Fibroblast of lung (primary cell): ENCODE measurements around the gene TSPAN18. TPM values are rescaled to one million over a fixed set of nuclear protein-coding genes. Genes with fewer than 3 reads are reported as not detected.
A peak's percentile ranks its signal among the peaks of the same experiment; 100 is the strongest.

ENCODE experiments used
- DNase-seq, 2 donors: peaks; one replicate each; pipeline versions ENCODE4 v3.0.0 to v3.0.0-alpha.2; 2010; ENCODE audit warnings: low read depth in 2 of 2
- H2AFZ ChIP-seq: 2 replicates; pipeline ENCODE4 v1.5.1; 2012; ENCODE audit warnings: low read length, control low read depth, inconsistent platforms
- H3K27ac ChIP-seq: 2 replicates; pipeline ENCODE4 v1.5.1; 2011; ENCODE audit warnings: low read length, control low read depth; ENCODE audit not compliant: insufficient read depth
- H3K27me3 ChIP-seq: 2 replicates; pipeline ENCODE4 v1.5.1; 2011; ENCODE audit warnings: mild to moderate bottlenecking, low read length; ENCODE audit not compliant: control insufficient read depth, insufficient read depth
- H3K36me3 ChIP-seq: 2 replicates; pipeline ENCODE4 v1.5.1; 2011; ENCODE audit warnings: low read length; ENCODE audit not compliant: control insufficient read depth, insufficient read depth
- H3K4me1 ChIP-seq: 2 replicates; pipeline ENCODE4 v1.5.1; 2011; ENCODE audit warnings: low read length; ENCODE audit not compliant: control insufficient read depth, insufficient read depth; ENCODE audit errors: extremely low read depth
- H3K4me2 ChIP-seq: 2 replicates; pipeline ENCODE4 v1.5.1; 2011; ENCODE audit warnings: low read length, control low read depth; ENCODE audit not compliant: insufficient read depth; ENCODE audit errors: extremely low read depth
- H3K4me3 ChIP-seq, 4 experiments: fragments of 200-600 bp in 1 of 4; sonication (generic) in 1 of 4; replicated peaks in 1 of 4; 2 replicates each; pipeline ENCODE4 v1.5.1; 2011 to 2016; ENCODE audit warnings: low read length in 4 of 4, low read depth in 3 of 4, mild to moderate bottlenecking in 3 of 4, control low read depth in 2 of 4, inconsistent platforms in 1 of 4, mixed read lengths in 1 of 4; ENCODE audit not compliant: insufficient read depth in 1 of 4; ENCODE audit errors: control extremely low read depth in 1 of 4
- H3K79me2 ChIP-seq: 2 replicates; pipeline ENCODE4 v1.5.1; 2012; ENCODE audit warnings: mild to moderate bottlenecking, low read length, inconsistent platforms; ENCODE audit not compliant: control insufficient read depth, insufficient read depth
- H3K9ac ChIP-seq: 2 replicates; pipeline ENCODE4 v1.5.1; 2011; ENCODE audit warnings: mild to moderate bottlenecking, low read length, control low read depth; ENCODE audit not compliant: insufficient read depth
- H3K9me3 ChIP-seq: 2 replicates; pipeline ENCODE4 v1.5.1; 2012; ENCODE audit warnings: low read depth, low read length; ENCODE audit not compliant: control insufficient read depth, insufficient read depth
- H4K20me1 ChIP-seq: 2 replicates; pipeline ENCODE4 v1.5.1; 2011; ENCODE audit warnings: low read length; ENCODE audit not compliant: control insufficient read depth, insufficient read depth; ENCODE audit errors: extremely low read depth
- EZH2 ChIP-seq: IDR thresholded peaks from 2 replicates; pipeline ENCODE4 v1.5.1; 2012; ENCODE audit warnings: low read length, control low read depth, mild to moderate bottlenecking; ENCODE audit errors: missing control alignments
- polyA plus RNA-seq, 2 donors: library from polyadenylated mRNA; depleted of rRNA in 1 of 2; stranded (reverse) in 1 of 2; unstranded in 1 of 2; fragments of >200 nt; gene quantifications; 2 replicates each; pipeline ENCODE4 v1.2.1, GENCODE V29; 2011 to 2012; ENCODE audit warnings: missing spikeins in 1 of 2
- total RNA-seq: library from RNA; depleted of rRNA; stranded (reverse); fragments of >200 nt; gene quantifications from 2 replicates; pipeline ENCODE4 v1.2.1, GENCODE V29; 2014
- TF ChIP-seq, protein P1 (sequence below), 2 donors: IDR thresholded peaks in 1 of 2; conservative IDR thresholded peaks in 1 of 2; 1 replicate in 1 of 2; 2 replicates in 1 of 2; pipeline ENCODE4 v1.5.1; 2011 to 2012; ENCODE audit warnings: low read length in 2 of 2, control low read depth in 1 of 2, inconsistent platforms in 1 of 2, low read depth in 1 of 2, mild to moderate bottlenecking in 1 of 2

The TSPAN18 gene
- total and polyA plus RNA-seq, 2 donors (not counting 1 experiment from before 2014, with no cell fraction given), result 0.15 TPM; not detected in 1

DNA sequence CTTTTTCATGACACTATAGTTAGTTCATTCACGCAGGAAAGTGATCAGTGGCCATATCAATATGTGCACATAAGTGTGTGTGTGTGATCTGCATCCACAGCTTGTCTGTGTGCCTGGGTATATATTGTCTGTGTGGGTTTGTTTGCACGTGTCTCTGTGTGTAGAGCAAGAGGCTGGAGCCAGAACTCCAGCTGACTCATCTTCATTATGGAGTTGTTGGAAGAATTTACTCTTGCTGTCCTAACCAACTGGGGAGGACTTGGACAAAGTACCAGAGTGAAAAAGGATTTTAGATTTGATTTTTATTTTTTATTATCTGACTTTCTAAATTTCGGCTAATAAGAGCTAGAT, 160.0 kb downstream of the TSPAN18 start:
- Histone ChIP-seq H3K27ac (no peak overlapping the region), H3K79me2 (no peaks in the 10 kb centered on the region), H3K9ac (no peak overlapping the region), H4K20me1 (no peaks in the 10 kb centered on the region), H2AFZ (no peak overlapping the region), H3K4me1 (no peaks in the 10 kb centered on the region), H3K27me3 (peaks cover 3% of the 10 kb centered on the region), H3K9me3 (no peaks in the 10 kb centered on the region), H3K4me3 (no peak overlapping the region), H3K36me3 (no peaks in the 10 kb centered on the region), H3K4me2 (no peak overlapping the region)
- DNase-seq, result peak; percentile 51 to 84
- TF ChIP-seq, protein P1, sequence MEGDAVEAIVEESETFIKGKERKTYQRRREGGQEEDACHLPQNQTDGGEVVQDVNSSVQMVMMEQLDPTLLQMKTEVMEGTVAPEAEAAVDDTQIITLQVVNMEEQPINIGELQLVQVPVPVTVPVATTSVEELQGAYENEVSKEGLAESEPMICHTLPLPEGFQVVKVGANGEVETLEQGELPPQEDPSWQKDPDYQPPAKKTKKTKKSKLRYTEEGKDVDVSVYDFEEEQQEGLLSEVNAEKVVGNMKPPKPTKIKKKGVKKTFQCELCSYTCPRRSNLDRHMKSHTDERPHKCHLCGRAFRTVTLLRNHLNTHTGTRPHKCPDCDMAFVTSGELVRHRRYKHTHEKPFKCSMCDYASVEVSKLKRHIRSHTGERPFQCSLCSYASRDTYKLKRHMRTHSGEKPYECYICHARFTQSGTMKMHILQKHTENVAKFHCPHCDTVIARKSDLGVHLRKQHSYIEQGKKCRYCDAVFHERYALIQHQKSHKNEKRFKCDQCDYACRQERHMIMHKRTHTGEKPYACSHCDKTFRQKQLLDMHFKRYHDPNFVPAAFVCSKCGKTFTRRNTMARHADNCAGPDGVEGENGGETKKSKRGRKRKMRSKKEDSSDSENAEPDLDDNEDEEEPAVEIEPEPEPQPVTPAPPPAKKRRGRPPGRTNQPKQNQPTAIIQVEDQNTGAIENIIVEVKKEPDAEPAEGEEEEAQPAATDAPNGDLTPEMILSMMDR (conservative IDR thresholded peaks at IDR 0.05 in 1 of 2, IDR thresholded peaks at IDR 0.05 in 1 of 2; ENCODE audit: low read depth in 1 of 2, low read length in 2 of 2), result no peak
- no peak for TF ChIP-seq EZH2

DNA sequence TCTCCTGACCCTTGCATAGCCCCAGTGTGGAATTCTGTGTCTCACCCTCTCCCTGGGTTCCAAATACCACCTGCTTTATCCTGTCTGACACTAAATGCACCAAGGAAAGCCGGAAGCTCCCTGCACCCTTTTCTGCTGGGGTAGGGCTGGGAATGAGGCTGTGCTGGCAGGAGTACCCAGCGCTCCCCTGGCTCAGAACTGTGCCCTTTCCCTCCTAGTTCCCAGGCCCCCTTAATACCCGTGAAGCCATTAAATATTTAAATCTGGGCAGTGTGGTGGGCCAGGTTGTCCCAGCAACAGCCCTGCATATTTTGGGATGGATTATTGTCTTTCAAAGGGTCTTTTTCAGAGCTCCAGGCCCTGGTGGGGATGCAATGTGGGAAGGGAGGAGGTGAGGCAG, 160.9 kb downstream of the TSPAN18 start:
- Histone ChIP-seq H3K4me3 (no peak overlapping the region), H3K9me3 (no peaks in the 10 kb centered on the region), H2AFZ (no peak overlapping the region), H3K27ac (no peak overlapping the region), H3K9ac (no peak overlapping the region), H3K79me2 (no peaks in the 10 kb centered on the region), H4K20me1 (no peaks in the 10 kb centered on the region), H3K27me3 (peaks cover 6% of the 10 kb centered on the region), H3K4me1 (no peaks in the 10 kb centered on the region), H3K36me3 (no peaks in the 10 kb centered on the region), H3K4me2 (no peak overlapping the region)
- no peak for TF ChIP-seq EZH2
- TF ChIP-seq, protein P1 (conservative IDR thresholded peaks at IDR 0.05 in 1 of 2, IDR thresholded peaks at IDR 0.05 in 1 of 2; ENCODE audit: low read depth in 1 of 2, low read length in 2 of 2), result no peak
- DNase-seq, result no peak

DNA sequence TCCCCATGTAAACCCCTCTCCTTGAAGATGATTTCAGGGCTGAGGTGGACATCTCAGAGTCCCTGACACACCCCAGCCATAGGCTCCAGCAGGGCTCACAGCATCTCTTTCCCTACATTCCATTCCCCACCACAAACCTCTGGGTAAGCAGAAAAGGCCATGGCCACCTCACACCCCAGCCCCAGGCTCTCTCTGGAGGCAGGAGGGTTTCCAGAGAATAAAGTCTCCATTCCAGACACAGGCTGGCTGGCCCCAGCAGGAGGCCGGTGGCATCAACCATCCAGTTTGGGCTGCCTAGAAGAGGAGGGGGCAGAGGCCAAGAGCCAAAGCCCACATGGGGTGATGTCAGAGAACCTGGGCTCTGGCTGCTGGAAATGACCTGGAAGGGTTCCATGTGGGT, 162.5 kb downstream of the TSPAN18 start:
- no peak for TF ChIP-seq EZH2
- TF ChIP-seq, protein P1 (conservative IDR thresholded peaks at IDR 0.05 in 1 of 2, IDR thresholded peaks at IDR 0.05 in 1 of 2; ENCODE audit: low read depth in 1 of 2, low read length in 2 of 2), result no peak
- H3K4me3 ChIP-seq, result no peak overlapping the region
- no peak overlapping the region for H3K4me2 ChIP-seq
- no peaks in the 10 kb centered on the region for H3K9me3 ChIP-seq
- H3K79me2 ChIP-seq, result no peaks in the 10 kb centered on the region
- H3K4me1 ChIP-seq, result no peaks in the 10 kb centered on the region
- no peaks in the 10 kb centered on the region for H3K36me3 ChIP-seq
- peak in 1 of 2 donors; percentile 47 for DNase-seq
- peaks cover 3% of the 10 kb centered on the region for H3K27me3 ChIP-seq
- no peak overlapping the region for H3K27ac ChIP-seq
- H2AFZ ChIP-seq, result no peak overlapping the region
- H4K20me1 ChIP-seq, result no peaks in the 10 kb centered on the region
- no peak overlapping the region for H3K9ac ChIP-seq
